ENCODE data around the gene DDB1. TPM values are rescaled to one million over a fixed set of nuclear protein-coding genes. Genes with fewer than 3 reads are reported as not detected.
"Not testable (repeated sequence)": the region's sequence is repeated elsewhere in the genome, so short reads cannot be mapped to it uniquely, and the experiment has no call there.

The DDB1 gene
- total RNA-seq, 1 donor from 2014 or later = 128 TPM

DNA sequence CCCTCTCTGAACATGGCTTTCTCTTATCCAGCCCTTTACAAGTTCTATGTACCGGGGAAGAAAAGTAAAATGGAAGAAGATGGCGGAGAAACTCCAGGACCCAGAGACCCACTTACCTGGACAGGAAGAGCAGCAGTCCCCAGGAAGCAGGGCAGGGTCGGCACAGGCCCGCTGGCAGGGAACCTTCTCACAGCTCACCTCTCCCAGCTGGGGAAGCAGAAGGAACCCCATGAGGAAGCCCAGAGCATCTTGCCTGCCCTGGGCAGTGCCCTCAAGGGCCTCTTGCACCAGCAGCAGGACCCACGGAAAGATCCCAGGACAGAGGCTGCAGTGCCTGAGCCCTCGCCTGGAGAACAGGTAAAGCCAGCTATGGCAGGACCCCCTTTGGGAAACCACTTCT is 68.5 kb downstream of the DDB1 start:
- Histone ChIP-seq H3K27me3 (ENCODE audit: low read depth) (no peaks in the 10 kb centered on the region), H3K4me3 (no peak overlapping the region), H3K9me3 (replicated peaks) (no peaks in the 10 kb centered on the region), H3K27ac (replicated peaks) (no peak overlapping the region), H3K4me1 (no peaks in the 10 kb centered on the region), H3K36me3 (no peaks in the 10 kb centered on the region)
- no peak for DNase-seq
- intact Hi-C loops (cut with micrococcal nuclease) = no loop called here
- TF ChIP-seq, protein P1, sequence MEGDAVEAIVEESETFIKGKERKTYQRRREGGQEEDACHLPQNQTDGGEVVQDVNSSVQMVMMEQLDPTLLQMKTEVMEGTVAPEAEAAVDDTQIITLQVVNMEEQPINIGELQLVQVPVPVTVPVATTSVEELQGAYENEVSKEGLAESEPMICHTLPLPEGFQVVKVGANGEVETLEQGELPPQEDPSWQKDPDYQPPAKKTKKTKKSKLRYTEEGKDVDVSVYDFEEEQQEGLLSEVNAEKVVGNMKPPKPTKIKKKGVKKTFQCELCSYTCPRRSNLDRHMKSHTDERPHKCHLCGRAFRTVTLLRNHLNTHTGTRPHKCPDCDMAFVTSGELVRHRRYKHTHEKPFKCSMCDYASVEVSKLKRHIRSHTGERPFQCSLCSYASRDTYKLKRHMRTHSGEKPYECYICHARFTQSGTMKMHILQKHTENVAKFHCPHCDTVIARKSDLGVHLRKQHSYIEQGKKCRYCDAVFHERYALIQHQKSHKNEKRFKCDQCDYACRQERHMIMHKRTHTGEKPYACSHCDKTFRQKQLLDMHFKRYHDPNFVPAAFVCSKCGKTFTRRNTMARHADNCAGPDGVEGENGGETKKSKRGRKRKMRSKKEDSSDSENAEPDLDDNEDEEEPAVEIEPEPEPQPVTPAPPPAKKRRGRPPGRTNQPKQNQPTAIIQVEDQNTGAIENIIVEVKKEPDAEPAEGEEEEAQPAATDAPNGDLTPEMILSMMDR (IDR thresholded peaks at IDR 0.05; ENCODE audit: borderline replicate concordance) = no peak

- Histone ChIP-seq H3K36me3 (no peaks in the 10 kb centered on the region), H3K27me3 (ENCODE audit: low read depth) (no peaks in the 10 kb centered on the region), H3K4me1 (no peaks in the 10 kb centered on the region), H3K9me3 (replicated peaks) (no peaks in the 10 kb centered on the region), H3K4me3 (no peak overlapping the region), H3K27ac (replicated peaks) (no peak overlapping the region)
- no peak for DNase-seq
- TF ChIP-seq, protein P1 (IDR thresholded peaks at IDR 0.05; ENCODE audit: borderline replicate concordance) = no peak
- intact Hi-C loops (cut with micrococcal nuclease) = no loop called here
Measured at GRCh38 chr11:61259363-61259762, 73.5 kb downstream of the DDB1 start.

DNA sequence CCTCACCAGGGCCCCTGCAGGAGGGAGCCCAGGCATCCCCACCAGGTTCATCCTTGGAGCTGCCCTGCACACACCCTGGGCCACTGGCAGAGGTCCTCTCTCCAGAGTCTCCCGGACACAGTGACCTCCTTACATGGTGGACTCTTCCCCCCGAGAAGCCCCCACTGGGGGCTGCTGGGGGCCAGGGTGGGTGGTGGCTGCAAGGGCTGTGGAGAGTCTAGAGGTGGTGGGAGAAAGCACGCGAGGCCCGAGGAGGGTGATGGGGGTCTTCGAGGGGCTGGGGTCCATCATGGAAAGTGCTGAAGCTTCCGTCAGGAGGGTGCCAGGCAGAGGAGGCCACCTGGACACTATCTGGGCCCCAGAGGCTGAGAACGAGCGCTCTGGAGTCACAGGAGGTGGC is 74.4 kb downstream of the DDB1 start:
- no peak for DNase-seq
- H3K36me3 ChIP-seq = no peaks in the 10 kb centered on the region
- intact Hi-C loops (cut with micrococcal nuclease) = no loop called here

GRCh38 chr11:61256710-61257482 is 76.0 kb downstream of the DDB1 start:
- DNase-seq = no peak
- H3K36me3 ChIP-seq = no peaks in the 10 kb centered on the region
- TF ChIP-seq, protein P1 (IDR thresholded peaks at IDR 0.05; ENCODE audit: borderline replicate concordance) = no peak
- no peaks in the 10 kb centered on the region for H3K9me3 ChIP-seq (replicated peaks)
- no peaks in the 10 kb centered on the region for H3K4me1 ChIP-seq
- intact Hi-C loops (cut with micrococcal nuclease) = no loop called here
- H3K4me3 ChIP-seq = no peak overlapping the region
- H3K27ac ChIP-seq (replicated peaks) = no peak overlapping the region
- H3K27me3 ChIP-seq (ENCODE audit: low read depth) = no peaks in the 10 kb centered on the region

More for the DNA sequence above, 74.4 kb downstream of the DDB1 start:
- Histone ChIP-seq H3K27me3 (ENCODE audit: low read depth) (no peaks in the 10 kb centered on the region), H3K9me3 (replicated peaks) (no peaks in the 10 kb centered on the region), H3K4me3 (no peak overlapping the region), H3K4me1 (no peaks in the 10 kb centered on the region), H3K27ac (replicated peaks) (no peak overlapping the region)
- TF ChIP-seq, protein P1 (IDR thresholded peaks at IDR 0.05; ENCODE audit: borderline replicate concordance) = no peak

GRCh38 chr11:61254403-61255025 is 78.4 kb downstream of the DDB1 start:
- TF ChIP-seq, protein P1 (IDR thresholded peaks at IDR 0.05; ENCODE audit: borderline replicate concordance) = peak; percentile 89
- Histone ChIP-seq H3K4me1 (peaks cover 11% of the 10 kb centered on the region), H3K36me3 (no peaks in the 10 kb centered on the region), H3K27me3 (ENCODE audit: low read depth) (no peaks in the 10 kb centered on the region), H3K4me3 (no peak overlapping the region), H3K27ac (replicated peaks) (no peak overlapping the region), H3K9me3 (replicated peaks) (no peaks in the 10 kb centered on the region)
- peak; percentile 50 for DNase-seq
- intact Hi-C loops (cut with micrococcal nuclease) = no loop called here

- H3K27ac ChIP-seq (replicated peaks); DNase-seq; H3K27me3 ChIP-seq (ENCODE audit: low read depth); intact Hi-C loops (cut with micrococcal nuclease); H3K36me3 ChIP-seq; H3K9me3 ChIP-seq (replicated peaks); H3K4me3 ChIP-seq: not testable (repeated sequence)
- peaks cover 18% of the 10 kb centered on the region for H3K4me1 ChIP-seq
Measured at GRCh38 chr11:61252332-61252731, 80.6 kb downstream of the DDB1 start.

DNA sequence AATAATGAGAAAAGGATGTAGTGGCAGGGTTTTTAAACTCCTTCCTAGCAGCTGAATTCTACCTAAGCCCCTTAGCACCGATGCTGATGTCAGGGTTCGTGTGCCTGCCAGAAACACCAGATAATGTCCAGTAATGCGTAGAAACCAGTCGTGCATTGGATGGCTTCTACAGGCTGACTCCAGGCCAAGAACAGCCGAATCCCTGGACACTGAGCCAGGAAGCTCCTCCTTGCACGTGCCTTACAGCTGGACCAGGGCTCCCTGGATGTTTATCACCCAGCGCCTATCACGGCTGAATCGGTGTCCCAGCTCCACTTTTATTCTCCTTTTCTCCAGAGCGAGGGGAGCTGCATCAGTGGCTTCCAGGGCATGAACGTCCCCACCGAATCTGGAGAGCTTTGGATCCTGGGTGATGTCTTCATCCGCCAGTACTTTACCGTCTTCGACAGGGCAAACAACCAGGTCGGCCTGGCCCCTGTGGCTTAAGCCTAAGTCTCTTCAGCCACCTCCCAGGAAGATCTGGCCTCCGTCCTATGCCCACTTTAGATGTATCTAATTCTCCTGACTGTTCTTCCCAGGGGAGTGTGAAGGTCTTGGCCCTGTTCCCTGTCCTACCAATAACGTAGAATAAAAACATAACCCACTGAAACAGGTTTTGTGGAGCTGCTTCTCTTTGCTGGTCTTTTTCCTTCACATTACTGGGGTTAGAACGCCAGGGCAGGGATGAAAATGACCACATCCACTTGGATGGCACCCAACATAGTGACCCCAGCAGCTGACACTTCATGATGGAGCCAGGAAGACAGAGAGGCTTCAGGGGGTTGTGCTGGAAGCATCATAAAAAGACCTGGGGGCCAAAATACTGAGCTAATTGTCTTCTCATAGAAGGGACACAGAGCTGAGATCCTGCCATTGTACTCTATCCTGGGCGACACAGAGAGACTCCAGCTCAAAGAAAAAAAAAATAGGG is 81.8 kb downstream of the DDB1 start:
- intact Hi-C loops (cut with micrococcal nuclease); H3K27ac ChIP-seq (replicated peaks); H3K4me3 ChIP-seq; H3K9me3 ChIP-seq (replicated peaks); H3K27me3 ChIP-seq (ENCODE audit: low read depth); H3K36me3 ChIP-seq: not testable (repeated sequence)
- DNase-seq = peak; percentile 60
- peaks cover 18% of the 10 kb centered on the region for H3K4me1 ChIP-seq

Data from left ventricle myocardium inferior (tissue), 1 donor.